GM06990 (cell line): ENCODE data around the gene DBNDD1.

Experiments
- DNase-seq: peaks from one replicate; pipeline ENCODE4 v3.0.0-alpha.2; 2011; ENCODE audit not compliant: insufficient read length; ENCODE audit errors: extremely low read depth
- H3K27me3 ChIP-seq: replicated peaks from 2 replicates; pipeline ENCODE4 v1.6.0; 2011; ENCODE audit warnings: low read length; ENCODE audit not compliant: control insufficient read depth, insufficient read depth
- H3K36me3 ChIP-seq: 2 replicates; pipeline ENCODE4 v1.5.1; 2011; ENCODE audit warnings: low read length; ENCODE audit not compliant: control insufficient read depth, insufficient read depth
- H3K4me3 ChIP-seq: replicated peaks from 2 replicates; pipeline ENCODE4 v1.5.1; 2011; ENCODE audit warnings: low read depth, mild to moderate bottlenecking, control low read depth, low read length
- CTCF ChIP-seq: IDR thresholded peaks from 2 replicates; pipeline ENCODE4 v1.5.1; 2011; ENCODE audit warnings: low read length, control low read depth, mild to moderate bottlenecking, inconsistent platforms; ENCODE audit not compliant: insufficient read depth, poor library complexity, severe bottlenecking

The DBNDD1 gene

GRCh38 chr16:89986600-89986999 lies 32.7 kb downstream of the DBNDD1 start:
- Histone ChIP-seq H3K4me3 (no peak overlapping the region), H3K27me3 (no peaks in the 10 kb centered on the region), H3K36me3 (peaks cover 39% of the 10 kb centered on the region)
- TF ChIP-seq CTCF = no peak
- no peak for DNase-seq

GRCh38 chr16:89985219-89985618 lies 34.0 kb downstream of the DBNDD1 start:
- no peaks in the 10 kb centered on the region for H3K27me3 ChIP-seq
- H3K36me3 ChIP-seq = peaks cover 31% of the 10 kb centered on the region
- no peak for TF ChIP-seq CTCF
- no peak overlapping the region for H3K4me3 ChIP-seq
- no peak for DNase-seq

GRCh38 chr16:89984216-89984615 lies 35.0 kb downstream of the DBNDD1 start:
- TF ChIP-seq CTCF = no peak
- H3K27me3 ChIP-seq = no peaks in the 10 kb centered on the region
- no peak for DNase-seq
- H3K36me3 ChIP-seq = peaks cover 30% of the 10 kb centered on the region
- no peak overlapping the region for H3K4me3 ChIP-seq

GRCh38 chr16:89983536-89983935 lies 35.7 kb downstream of the DBNDD1 start:
- Histone ChIP-seq H3K27me3 (no peaks in the 10 kb centered on the region), H3K36me3 (peaks cover 31% of the 10 kb centered on the region), H3K4me3 (no peak overlapping the region)
- no peak for DNase-seq
- no peak for TF ChIP-seq CTCF

- no peak overlapping the region for H3K4me3 ChIP-seq
- H3K36me3 ChIP-seq = peaks cover 31% of the 10 kb centered on the region
- DNase-seq = no peak
- no peak for TF ChIP-seq CTCF
- H3K27me3 ChIP-seq = no peaks in the 10 kb centered on the region
Observed at GRCh38 chr16:89982318-89982717, 36.9 kb downstream of the DBNDD1 start.

- Histone ChIP-seq H3K36me3 (peaks cover 29% of the 10 kb centered on the region), H3K27me3 (no peaks in the 10 kb centered on the region), H3K4me3 (no peak overlapping the region)
- DNase-seq = peak; percentile 60
- TF ChIP-seq CTCF = no peak
Observed at GRCh38 chr16:89981414-89981813, 37.8 kb downstream of the DBNDD1 start.
